Gastroesophageal sphincter (tissue), 4 donors: ENCODE measurements around the gene LPIN1. TPM values are rescaled to one million over a fixed set of nuclear protein-coding genes. Genes with fewer than 3 reads are reported as not detected.

ENCODE experiments used
- ATAC-seq: fragments of 150-250 bp; one replicate; pipeline ENCODE4 v1.9.1; 2016; ENCODE audit warnings: mild to moderate bottlenecking, moderate library complexity
- H3K27ac ChIP-seq, 4 donors: fragments of 200-600 bp; sonication (generic) in 3 of 4; 1 replicate in 3 of 4; 2 replicates in 1 of 4; pipeline ENCODE4 v1.5.1; 2016 to 2019
- H3K27me3 ChIP-seq: fragments of 200-600 bp; sonication (generic); one replicate; pipeline ENCODE4 v1.5.1; 2019
- H3K36me3 ChIP-seq, 2 donors: fragments of 200-600 bp; sonication (generic); one replicate each; pipeline ENCODE4 v1.5.1; 2019; ENCODE audit warnings: control low read depth in 1 of 2
- H3K4me1 ChIP-seq, 3 donors: fragments of 200-600 bp; sonication (generic); 1 replicate in 2 of 3; 2 replicates in 1 of 3; pipeline ENCODE4 v1.5.1; 2016 to 2019; ENCODE audit warnings: control low read depth in 2 of 3
- H3K4me3 ChIP-seq, 2 donors: fragments of 200-600 bp; sonication (generic); one replicate each; pipeline ENCODE4 v1.5.1; 2019; ENCODE audit warnings: mild to moderate bottlenecking in 1 of 2, moderate library complexity in 1 of 2
- H3K9me3 ChIP-seq, 3 donors: fragments of 200-600 bp; sonication (generic); one replicate each; pipeline ENCODE4 v1.5.1; 2017 to 2019; ENCODE audit warnings: control low read depth in 2 of 3
- EP300 ChIP-seq: sonication (generic); formaldehyde crosslinking; IDR thresholded peaks from one replicate; pipeline ENCODE4 v1.6.1; 2017; ENCODE audit warnings: antibody characterized with exemption, mild to moderate bottlenecking
- POLR2A ChIP-seq, 2 donors: fragments of 450-650 bp; IDR thresholded peaks; one replicate each; pipeline ENCODE4 v1.6.1; 2017; ENCODE audit warnings: antibody characterized with exemption in 2 of 2, mild to moderate bottlenecking in 2 of 2, moderate library complexity in 1 of 2
- POLR2AphosphoS5 ChIP-seq: sonication (generic); formaldehyde crosslinking; IDR thresholded peaks from one replicate; pipeline ENCODE4 v1.6.1; 2017; ENCODE audit warnings: antibody characterized with exemption
- WGBS, 2 donors: methylation state at CpG; one replicate each; pipeline ENCODE4 v1.1.5; 2018; ENCODE audit warnings: low coverage in 1 of 2; 5-methylcytosine and 5-hydroxymethylcytosine counted together
- total RNA-seq, 4 donors: library from RNA; depleted of rRNA; stranded (reverse); fragments of >200 nt; gene quantifications; one replicate each; pipeline ENCODE4 v1.1.0, GENCODE V29; 2016
- TF ChIP-seq, protein P1 (sequence below), 4 experiments: fragments of 200-600 bp in 2 of 4; fragments of 450-650 bp in 2 of 4; sonication (generic) in 1 of 4; IDR thresholded peaks; one replicate each; pipeline ENCODE4 v1.5.1; 2017 to 2019; ENCODE audit warnings: antibody characterized with exemption in 4 of 4, mild to moderate bottlenecking in 2 of 4, moderate library complexity in 2 of 4

The LPIN1 gene
- total RNA-seq, 4 donors from 2014 or later: 47.3 to 70.1 (median 50.0) TPM

GRCh38 chr2:11705063-11705462 is 41.4 kb upstream of the LPIN1 start:
- peaks cover 0 to 8% (median 3%) of the 10 kb centered on the region in 3 donors for H3K4me1 ChIP-seq
- TF ChIP-seq EP300 (no peak), POLR2AphosphoS5 (no peak), POLR2A (IDR thresholded peaks at IDR 0.05) (no peak)
- TF ChIP-seq, protein P1, sequence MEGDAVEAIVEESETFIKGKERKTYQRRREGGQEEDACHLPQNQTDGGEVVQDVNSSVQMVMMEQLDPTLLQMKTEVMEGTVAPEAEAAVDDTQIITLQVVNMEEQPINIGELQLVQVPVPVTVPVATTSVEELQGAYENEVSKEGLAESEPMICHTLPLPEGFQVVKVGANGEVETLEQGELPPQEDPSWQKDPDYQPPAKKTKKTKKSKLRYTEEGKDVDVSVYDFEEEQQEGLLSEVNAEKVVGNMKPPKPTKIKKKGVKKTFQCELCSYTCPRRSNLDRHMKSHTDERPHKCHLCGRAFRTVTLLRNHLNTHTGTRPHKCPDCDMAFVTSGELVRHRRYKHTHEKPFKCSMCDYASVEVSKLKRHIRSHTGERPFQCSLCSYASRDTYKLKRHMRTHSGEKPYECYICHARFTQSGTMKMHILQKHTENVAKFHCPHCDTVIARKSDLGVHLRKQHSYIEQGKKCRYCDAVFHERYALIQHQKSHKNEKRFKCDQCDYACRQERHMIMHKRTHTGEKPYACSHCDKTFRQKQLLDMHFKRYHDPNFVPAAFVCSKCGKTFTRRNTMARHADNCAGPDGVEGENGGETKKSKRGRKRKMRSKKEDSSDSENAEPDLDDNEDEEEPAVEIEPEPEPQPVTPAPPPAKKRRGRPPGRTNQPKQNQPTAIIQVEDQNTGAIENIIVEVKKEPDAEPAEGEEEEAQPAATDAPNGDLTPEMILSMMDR (IDR thresholded peaks at IDR 0.05): no peak
- 90 to 100% methylated on average over 3 of the region's 4 CpGs for WGBS, 2 donors

GRCh38 chr2:11705711-11706110 is 40.7 kb upstream of the LPIN1 start:
- TF ChIP-seq EP300: no peak
- TF ChIP-seq POLR2A (IDR thresholded peaks at IDR 0.05): no peak
- TF ChIP-seq, protein P1 (IDR thresholded peaks at IDR 0.05): no peak
- no peak for TF ChIP-seq POLR2AphosphoS5
- Histone ChIP-seq H3K27ac (no peak overlapping the region), H3K4me3 (no peak overlapping the region), H3K36me3 (no peaks in the 10 kb centered on the region), H3K27me3 (no peaks in the 10 kb centered on the region), H3K9me3 (no peaks in the 10 kb centered on the region), H3K4me1 (peaks cover 3 to 14% (median 7%) of the 10 kb centered on the region in 3 donors)
- 95% methylated on average over 3 of the region's 3 CpGs for WGBS, 2 donors
- no peak for ATAC-seq

More at GRCh38 chr2:11705063-11705462, 41.4 kb upstream of the LPIN1 start:
- no peaks in the 10 kb centered on the region for H3K36me3 ChIP-seq
- no peak overlapping the region for H3K4me3 ChIP-seq
- no peaks in the 10 kb centered on the region for H3K27me3 ChIP-seq
- H3K9me3 ChIP-seq: no peaks in the 10 kb centered on the region
- ATAC-seq: no peak
- H3K27ac ChIP-seq: no peak overlapping the region

DNA sequence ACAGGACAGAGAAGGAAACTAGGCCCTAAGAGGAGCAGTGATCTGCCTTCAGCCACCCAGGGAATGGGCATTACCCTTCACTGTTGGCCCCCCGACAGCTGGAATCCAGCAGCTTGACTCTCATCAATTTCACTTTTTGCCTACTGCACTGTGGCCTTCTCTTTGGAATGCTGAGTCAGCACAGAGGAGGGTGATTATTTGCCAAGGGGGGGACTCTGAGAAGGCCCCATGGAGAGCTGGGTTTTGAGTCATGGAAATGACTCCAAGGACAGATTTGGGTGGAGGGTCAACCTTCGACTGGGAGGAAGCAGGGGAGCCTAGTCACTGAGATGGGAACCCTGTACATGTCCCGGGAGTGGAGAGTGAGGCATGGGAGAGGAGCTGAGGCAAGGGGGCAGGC is 38.3 kb upstream of the LPIN1 start:
- no peak overlapping the region for H3K4me3 ChIP-seq

DNA sequence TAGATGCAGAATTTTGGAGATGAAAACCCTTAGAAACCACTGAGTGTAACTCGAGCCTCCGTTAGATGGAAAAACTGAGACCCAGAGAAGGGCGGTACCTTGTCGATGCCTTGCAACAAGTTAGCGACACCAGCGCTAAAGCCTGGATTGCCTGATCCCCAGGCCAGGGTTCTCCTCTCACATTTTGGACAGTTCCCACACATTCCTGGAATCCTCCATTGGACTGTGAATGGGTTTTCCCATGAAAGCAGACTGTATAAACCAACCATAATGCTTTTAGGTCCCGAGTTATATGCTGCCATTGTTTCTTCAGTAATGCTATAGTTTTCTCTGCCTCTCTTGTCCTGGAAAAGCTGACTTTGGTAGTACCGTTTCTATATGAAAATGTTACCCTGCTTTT is 37.1 kb upstream of the LPIN1 start:
- Histone ChIP-seq H3K4me3 (no peak overlapping the region), H3K4me1 (peaks cover 3 to 28% (median 12%) of the 10 kb centered on the region in 3 donors), H3K27me3 (no peaks in the 10 kb centered on the region), H3K36me3 (no peaks in the 10 kb centered on the region), H3K9me3 (no peaks in the 10 kb centered on the region), H3K27ac (peak overlapping the region in 1 of 4 donors; percentile 75)
- WGBS, 2 donors: 90 to 100% methylated on average over 3 to 8 of the region's 8 CpGs
- TF ChIP-seq POLR2A (IDR thresholded peaks at IDR 0.05) (no peak), EP300 (no peak), POLR2AphosphoS5 (no peak)
- TF ChIP-seq, protein P1 (IDR thresholded peaks at IDR 0.05): no peak
- no peak for ATAC-seq

More for the DNA sequence above, 38.3 kb upstream of the LPIN1 start:
- no peak for ATAC-seq
- peaks cover 3 to 28% (median 12%) of the 10 kb centered on the region in 3 donors for H3K4me1 ChIP-seq
- no peaks in the 10 kb centered on the region for H3K9me3 ChIP-seq
- no peaks in the 10 kb centered on the region for H3K27me3 ChIP-seq
- 56% methylated on average over 2 of the region's 3 CpGs; no CpG with 5 or more reads in 1 of the 2 donors for WGBS, 2 donors
- TF ChIP-seq, protein P1 (IDR thresholded peaks at IDR 0.05): no peak
- no peak for TF ChIP-seq POLR2AphosphoS5
- TF ChIP-seq POLR2A (IDR thresholded peaks at IDR 0.05): no peak
- TF ChIP-seq EP300: no peak
- no peak overlapping the region for H3K27ac ChIP-seq
- H3K36me3 ChIP-seq: no peaks in the 10 kb centered on the region

DNA sequence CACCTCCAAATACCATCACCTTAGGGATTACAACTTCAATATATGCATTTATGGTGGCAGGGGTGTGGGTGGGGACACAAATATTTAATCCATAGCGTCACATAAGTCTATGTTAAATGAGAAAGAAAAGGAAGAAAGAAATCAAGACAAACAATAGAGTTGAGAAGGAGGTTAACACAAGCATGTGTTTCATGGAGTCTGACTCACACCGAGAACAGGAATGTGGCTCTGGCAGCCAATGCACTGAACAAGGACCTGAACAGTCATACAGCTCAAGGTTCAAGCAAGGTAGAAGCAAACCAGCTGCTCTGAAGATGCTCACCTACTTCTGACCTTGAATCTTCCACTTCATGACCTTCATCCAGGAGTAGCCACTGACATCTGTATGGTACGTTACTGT is 36.2 kb upstream of the LPIN1 start:
- TF ChIP-seq, protein P1 (IDR thresholded peaks at IDR 0.05): no peak
- TF ChIP-seq POLR2AphosphoS5: peak; percentile 53
- ATAC-seq: peak; percentile 86

More for the DNA sequence above, 36.2 kb upstream of the LPIN1 start:
- Histone ChIP-seq H3K36me3 (no peaks in the 10 kb centered on the region), H3K4me1 (peaks cover 3 to 28% (median 12%) of the 10 kb centered on the region in 3 donors), H3K27ac (peak overlapping the region; percentile 32 to 81 (median 72)), H3K9me3 (no peaks in the 10 kb centered on the region), H3K27me3 (no peaks in the 10 kb centered on the region), H3K4me3 (no peak overlapping the region)
- WGBS, 2 donors: 20 to 34% methylated on average over 3 of the region's 3 CpGs
